ENCODE measurements around the gene NT5E.

- TF ChIP-seq, protein P1, sequence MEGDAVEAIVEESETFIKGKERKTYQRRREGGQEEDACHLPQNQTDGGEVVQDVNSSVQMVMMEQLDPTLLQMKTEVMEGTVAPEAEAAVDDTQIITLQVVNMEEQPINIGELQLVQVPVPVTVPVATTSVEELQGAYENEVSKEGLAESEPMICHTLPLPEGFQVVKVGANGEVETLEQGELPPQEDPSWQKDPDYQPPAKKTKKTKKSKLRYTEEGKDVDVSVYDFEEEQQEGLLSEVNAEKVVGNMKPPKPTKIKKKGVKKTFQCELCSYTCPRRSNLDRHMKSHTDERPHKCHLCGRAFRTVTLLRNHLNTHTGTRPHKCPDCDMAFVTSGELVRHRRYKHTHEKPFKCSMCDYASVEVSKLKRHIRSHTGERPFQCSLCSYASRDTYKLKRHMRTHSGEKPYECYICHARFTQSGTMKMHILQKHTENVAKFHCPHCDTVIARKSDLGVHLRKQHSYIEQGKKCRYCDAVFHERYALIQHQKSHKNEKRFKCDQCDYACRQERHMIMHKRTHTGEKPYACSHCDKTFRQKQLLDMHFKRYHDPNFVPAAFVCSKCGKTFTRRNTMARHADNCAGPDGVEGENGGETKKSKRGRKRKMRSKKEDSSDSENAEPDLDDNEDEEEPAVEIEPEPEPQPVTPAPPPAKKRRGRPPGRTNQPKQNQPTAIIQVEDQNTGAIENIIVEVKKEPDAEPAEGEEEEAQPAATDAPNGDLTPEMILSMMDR (IDR thresholded peaks at IDR 0.05) = no peak
- no peak for TF ChIP-seq POLR2A (IDR thresholded peaks at IDR 0.05)
These were observed 47.0 kb upstream of the NT5E start for GRCh38 chr6:85402922-85403321.
